Activated CD4-positive, alpha-beta memory T cell treated with anti-CD3 and anti-CD28 coated beads for 36 hours (primary cell): ENCODE results near the gene KCNA2. TPM values are rescaled to one million over a fixed set of nuclear protein-coding genes. Genes with fewer than 3 reads are reported as not detected.

ENCODE experiments used
- CTCF ChIA-PET: fragments of 350-600 bp; sonication (Branson Sonifier 250); formaldehyde crosslinking; loops from one replicate; lab custom pipeline; 2021; ENCODE audit warnings: antibody characterized with exemption, inconsistent platforms; lab: Charles Lee
- POLR2A ChIA-PET: fragments of 350-600 bp; sonication (Branson Sonifier 250); formaldehyde crosslinking; loops from one replicate; lab custom pipeline; 2021; ENCODE audit warnings: antibody characterized with exemption; lab: Charles Lee
- DNase-seq: peaks from one replicate; pipeline ENCODE4 v3.0.0-alpha.2; 2020
- H3K27ac Mint-ChIP-seq: one replicate; pipeline ENCODE4 v1.8.0; 2021; ENCODE audit warnings: mixed read lengths
- H3K27me3 Mint-ChIP-seq: one replicate; pipeline ENCODE4 v1.8.0; 2021; ENCODE audit warnings: mixed read lengths
- H3K36me3 Mint-ChIP-seq: one replicate; pipeline ENCODE4 v1.8.0; 2021; ENCODE audit warnings: mixed read lengths
- H3K4me1 Mint-ChIP-seq: one replicate; pipeline ENCODE4 v1.8.0; 2021; ENCODE audit warnings: low read depth, mixed read lengths
- H3K4me3 Mint-ChIP-seq: one replicate; pipeline ENCODE4 v1.8.0; 2021; ENCODE audit warnings: mild to moderate bottlenecking, mixed read lengths
- H3K9me3 Mint-ChIP-seq: one replicate; pipeline ENCODE4 v1.8.0; 2021; ENCODE audit warnings: mixed read lengths
- intact Hi-C: fragments of 100-400 bp; cut with micrococcal nuclease; formaldehyde crosslinking; loops from one replicate; pipeline ENCODE4 v1.15.1; 2023
- total RNA-seq, 2 experiments: library from RNA; stranded (reverse); gene quantifications; one replicate each; pipeline ENCODE4 v1.2.3, GENCODE V29; 2021

Gene KCNA2
- total RNA-seq, 2 experiments from 2014 or later, result 0.24 to 0.36 TPM

DNA sequence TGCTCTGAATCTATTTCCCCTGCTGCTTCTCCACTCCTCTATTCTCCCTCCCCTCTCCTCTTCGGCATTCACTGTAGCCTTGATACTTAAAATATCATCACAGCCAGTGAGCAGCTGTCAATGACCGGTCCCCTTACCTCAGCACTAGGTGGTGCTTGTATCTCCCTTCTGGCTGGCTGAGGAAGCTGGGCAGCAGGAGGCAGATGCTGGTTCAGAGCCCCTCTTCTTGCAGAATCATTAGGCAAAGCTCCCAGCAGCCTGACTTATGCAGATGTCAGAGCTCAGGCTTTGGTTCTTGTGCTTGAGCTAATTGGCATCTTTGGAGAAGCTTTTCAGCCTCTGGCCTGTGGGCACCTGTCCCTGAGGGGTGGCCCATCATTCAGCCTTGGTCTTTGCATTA is 31.9 kb upstream of the KCNA2 start:
- intact Hi-C loops, result loop anchor here (10.0 kb wide), 3 partner anchors 327 to 957 kb away; partner anchors contain the start of genes KCNC4 and LRIF1
- Mint-ChIP-seq H3K4me1 (peaks cover 90% of the 10 kb centered on the region), H3K36me3 (peaks cover 4% of the 10 kb centered on the region), H3K27me3 (no peaks in the 10 kb centered on the region), H3K9me3 (peaks cover 3% of the 10 kb centered on the region), H3K4me3 (no peak overlapping the region), H3K27ac (peak overlapping the region; percentile 50)
- ChIA-PET CTCF (interaction anchor here (1.0 to 3.6 kb wide), 6 partner anchors 8 to 127 kb away, joined by 3 to 21 read pairs (median 6); no protein-coding TSS in a partner anchor), POLR2A (interaction anchor here (0.5 to 4.2 kb wide), 5 partner anchors 9 to 101 kb away, joined by 3 to 32 read pairs (median 10); no protein-coding TSS in a partner anchor)
- DNase-seq, result no peak

DNA sequence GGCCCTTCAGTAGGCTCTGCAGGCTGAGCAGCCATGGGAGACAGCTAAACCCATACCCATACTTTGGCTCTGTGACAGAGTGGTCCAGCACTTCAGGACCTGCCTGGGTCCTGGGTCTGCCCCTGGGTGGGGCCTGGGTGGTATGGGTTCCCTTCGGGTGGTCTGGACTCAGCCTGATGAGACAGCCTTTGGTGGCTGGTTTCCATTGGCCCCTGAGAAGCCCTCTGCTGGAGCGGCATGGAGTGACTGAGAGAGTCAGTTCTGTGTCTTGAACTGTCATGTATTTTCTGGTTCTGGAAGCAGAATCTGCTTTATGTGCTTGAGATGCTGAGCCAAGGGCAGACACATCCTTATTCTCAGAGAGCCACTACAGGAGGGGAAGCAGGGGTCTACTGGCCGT is 31.3 kb upstream of the KCNA2 start:
- Mint-ChIP-seq H3K27ac (peak overlapping the region; percentile 50), H3K36me3 (peaks cover 4% of the 10 kb centered on the region), H3K4me1 (peaks cover 87% of the 10 kb centered on the region), H3K4me3 (no peak overlapping the region), H3K9me3 (peaks cover 3% of the 10 kb centered on the region), H3K27me3 (no peaks in the 10 kb centered on the region)
- CTCF ChIA-PET, result interaction anchor here (1.0 to 3.6 kb wide), 6 partner anchors 8 to 128 kb away, joined by 3 to 21 read pairs (median 6); no protein-coding TSS in a partner anchor
- POLR2A ChIA-PET, result interaction anchor here (1.9 to 6.7 kb wide), 4 partner anchors 9 to 35 kb away, joined by 10 to 88 read pairs (median 22); no protein-coding TSS in a partner anchor
- no peak for DNase-seq
- intact Hi-C loops, result loop anchor here (10.0 kb wide), 3 partner anchors 327 to 957 kb away; partner anchors contain the start of genes KCNC4 and LRIF1

DNA sequence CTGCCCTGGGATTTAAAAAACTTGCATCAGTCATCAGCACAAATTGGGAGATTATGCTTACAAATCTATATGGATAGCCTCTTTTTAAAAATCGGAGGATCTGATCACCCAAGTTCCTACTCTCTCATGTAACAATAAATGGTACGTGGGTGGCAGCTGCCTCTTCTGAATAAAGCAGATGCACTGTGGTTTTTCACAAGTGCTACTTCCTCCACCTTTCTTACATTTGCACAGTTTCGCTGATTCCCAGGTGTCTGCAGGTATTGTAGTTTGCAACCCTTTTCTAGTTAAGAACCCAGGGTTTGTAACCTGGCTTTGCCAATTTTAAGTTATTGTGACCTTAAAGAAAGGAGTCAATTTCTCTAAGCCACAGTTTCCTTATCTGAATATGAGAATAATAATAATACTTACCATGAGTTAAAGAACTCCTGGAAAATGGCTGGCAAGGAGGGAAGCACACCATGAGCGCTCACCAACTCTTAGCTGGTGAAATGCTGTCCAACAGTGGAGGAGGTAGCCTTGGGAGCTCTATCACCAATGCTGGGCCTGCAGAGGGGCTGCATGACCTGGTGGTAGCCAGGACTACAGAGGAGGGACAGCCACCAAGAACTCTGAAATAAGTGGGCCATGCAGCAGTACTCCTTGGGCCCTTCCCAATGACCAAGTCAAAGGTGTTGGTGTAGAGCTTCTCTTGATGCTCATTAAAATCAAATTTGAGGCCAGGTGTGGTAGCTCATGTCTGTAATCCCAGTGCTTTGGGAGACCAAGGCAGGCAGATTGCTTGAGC is 30.2 kb upstream of the KCNA2 start:
- ChIA-PET POLR2A (interaction anchor here (0.6 to 6.7 kb wide), 4 partner anchors 10 to 36 kb away, joined by 4 to 88 read pairs (median 19); no protein-coding TSS in a partner anchor), CTCF (interaction anchor here (1.7 to 7.9 kb wide), 7 partner anchors 11 to 144 kb away, joined by 7 to 98 read pairs (median 20); partner anchors contain the start of gene KCNA3)
- Mint-ChIP-seq H3K9me3 (peaks cover 1% of the 10 kb centered on the region), H3K27me3 (no peaks in the 10 kb centered on the region), H3K4me1 (peaks cover 78% of the 10 kb centered on the region), H3K4me3 (no peak overlapping the region), H3K27ac (peak overlapping the region; percentile 93), H3K36me3 (peaks cover 2% of the 10 kb centered on the region)
- peak; percentile 41 for DNase-seq
- intact Hi-C loops, result loop anchor here (10.0 kb wide), 3 partner anchors 328 to 958 kb away; partner anchors contain the start of genes KCNC4 and LRIF1

DNA sequence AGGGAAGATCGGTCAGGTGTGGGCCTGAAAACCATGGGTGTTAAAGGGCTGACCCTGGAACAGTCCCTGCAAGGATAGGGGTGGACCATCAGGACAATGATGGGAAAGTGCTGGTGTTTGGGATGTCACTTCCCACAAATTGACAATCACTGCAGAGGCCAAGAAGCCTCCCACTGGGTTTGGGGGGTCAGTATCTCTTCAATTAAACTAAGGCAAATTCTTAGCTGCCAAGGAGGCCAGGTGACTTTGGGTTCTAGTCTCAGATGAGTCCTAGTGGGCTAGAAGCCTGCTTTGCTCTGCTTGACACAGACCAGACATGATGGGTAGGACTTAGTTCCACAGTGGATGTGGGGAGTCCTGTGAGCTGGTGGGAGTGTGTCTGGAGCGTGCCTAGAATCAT is 29.3 kb upstream of the KCNA2 start:
- intact Hi-C loops, result loop anchor here (1.0 to 10.0 kb wide), 5 partner anchors 12 to 959 kb away; partner anchors contain the start of genes KCNC4 and LRIF1
- ChIA-PET CTCF (interaction anchor here (1.0 to 7.9 kb wide), 13 partner anchors 12 to 240 kb away, joined by 3 to 98 read pairs (median 6); partner anchors contain the start of gene KCNA3), POLR2A (interaction anchor here (0.6 to 6.7 kb wide), 7 partner anchors 11 to 240 kb away, joined by 3 to 88 read pairs (median 5); no protein-coding TSS in a partner anchor)
- no peaks in the 10 kb centered on the region for H3K9me3 Mint-ChIP-seq
- no peak for DNase-seq
- H3K27me3 Mint-ChIP-seq, result no peaks in the 10 kb centered on the region
- H3K4me3 Mint-ChIP-seq, result peak overlapping the region; percentile 51
- peaks cover 1% of the 10 kb centered on the region for H3K36me3 Mint-ChIP-seq
- H3K4me1 Mint-ChIP-seq, result peaks cover 75% of the 10 kb centered on the region
- H3K27ac Mint-ChIP-seq, result peak overlapping the region; percentile 93

DNA sequence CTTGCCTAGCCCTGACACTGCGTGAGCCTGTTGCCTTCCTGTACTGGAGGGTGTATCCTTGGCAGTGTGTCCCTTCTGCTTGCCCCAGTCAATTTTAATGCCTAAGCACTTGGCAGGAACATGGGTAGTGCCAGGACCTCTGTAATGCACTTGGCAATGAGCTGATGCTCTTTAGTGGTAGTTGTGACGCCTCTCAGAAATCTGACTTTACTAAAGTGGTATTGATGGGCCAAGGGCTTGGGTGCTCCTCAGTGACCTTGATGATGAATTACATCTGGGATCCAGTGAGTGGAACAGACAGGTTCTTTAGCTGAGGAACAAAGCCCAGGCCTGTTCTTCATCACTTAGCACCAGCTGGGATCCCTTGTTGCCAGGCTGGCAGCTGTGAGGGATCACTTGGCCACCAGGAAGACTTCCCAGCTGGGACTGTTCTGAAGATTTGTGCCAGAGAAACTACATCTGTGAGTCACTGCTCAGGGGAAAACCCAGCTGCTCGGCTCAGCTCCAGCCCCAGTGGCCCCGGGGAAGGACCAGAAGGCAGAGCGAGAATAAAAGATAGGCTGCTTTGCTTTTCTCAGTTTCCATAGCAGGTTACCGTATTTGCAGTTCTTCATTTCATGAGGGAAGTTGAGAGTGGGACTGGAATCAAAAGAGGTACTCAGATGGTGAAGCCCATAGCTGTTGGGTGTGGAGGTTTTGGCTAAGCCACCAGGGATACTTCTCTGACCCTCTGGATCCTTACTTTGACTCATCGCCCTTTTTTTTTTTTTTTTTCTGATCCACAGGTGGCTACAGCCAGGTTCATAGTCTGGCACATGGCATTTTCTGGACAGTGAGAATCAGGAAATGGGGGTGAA is 28.5 kb upstream of the KCNA2 start:
- intact Hi-C loops, result loop anchor here (1.0 to 10.0 kb wide), 5 partner anchors 13 to 960 kb away; partner anchors contain the start of genes KCNC4 and LRIF1
- Mint-ChIP-seq H3K27me3 (no peaks in the 10 kb centered on the region), H3K4me1 (peaks cover 68% of the 10 kb centered on the region), H3K9me3 (no peaks in the 10 kb centered on the region), H3K27ac (peak overlapping the region; percentile 93), H3K4me3 (peak overlapping the region; percentile 51), H3K36me3 (no peaks in the 10 kb centered on the region)
- POLR2A ChIA-PET, result interaction anchor here (0.7 to 6.7 kb wide), 7 partner anchors 12 to 813 kb away, joined by 3 to 88 read pairs (median 5); no protein-coding TSS in a partner anchor
- CTCF ChIA-PET, result interaction anchor here (1.0 to 7.9 kb wide), 14 partner anchors 13 to 396 kb away, joined by 3 to 98 read pairs (median 4); partner anchors contain the start of gene KCNA3
- DNase-seq, result peak; percentile 91

DNA sequence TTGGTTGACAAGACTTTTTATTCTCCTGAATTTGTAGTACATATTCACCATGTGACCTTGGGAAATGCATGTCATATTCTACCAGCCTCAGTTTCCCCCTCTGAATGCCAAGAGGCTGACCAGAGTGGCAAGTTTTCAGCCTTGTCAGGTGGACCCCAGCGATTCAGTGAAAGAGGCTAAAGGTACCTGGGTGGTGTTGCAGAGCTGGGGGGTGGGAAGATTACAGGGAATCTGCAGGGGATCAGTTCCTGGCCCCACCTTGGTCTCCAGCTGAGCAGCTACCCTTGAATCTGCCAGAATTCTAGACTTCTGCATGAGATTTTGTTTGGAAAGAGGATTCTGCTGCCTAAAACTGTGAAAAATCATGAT is 27.9 kb upstream of the KCNA2 start:
- H3K9me3 Mint-ChIP-seq, result no peaks in the 10 kb centered on the region
- H3K4me3 Mint-ChIP-seq, result peak overlapping the region; percentile 6
- no peaks in the 10 kb centered on the region for H3K36me3 Mint-ChIP-seq
- POLR2A ChIA-PET, result interaction anchor here (1.1 to 6.7 kb wide), 4 partner anchors 13 to 39 kb away, joined by 5 to 88 read pairs (median 20); no protein-coding TSS in a partner anchor
- CTCF ChIA-PET, result interaction anchor here (1.3 to 7.9 kb wide), 6 partner anchors 13 to 396 kb away, joined by 3 to 98 read pairs (median 8); partner anchors contain the start of gene KCNA3
- intact Hi-C loops, result loop anchor here (10.0 kb wide), 3 partner anchors 331 to 961 kb away; partner anchors contain the start of genes KCNC4 and LRIF1
- no peak for DNase-seq
- H3K27me3 Mint-ChIP-seq, result no peaks in the 10 kb centered on the region
- peak overlapping the region; percentile 93 for H3K27ac Mint-ChIP-seq
- H3K4me1 Mint-ChIP-seq, result peaks cover 66% of the 10 kb centered on the region

DNA sequence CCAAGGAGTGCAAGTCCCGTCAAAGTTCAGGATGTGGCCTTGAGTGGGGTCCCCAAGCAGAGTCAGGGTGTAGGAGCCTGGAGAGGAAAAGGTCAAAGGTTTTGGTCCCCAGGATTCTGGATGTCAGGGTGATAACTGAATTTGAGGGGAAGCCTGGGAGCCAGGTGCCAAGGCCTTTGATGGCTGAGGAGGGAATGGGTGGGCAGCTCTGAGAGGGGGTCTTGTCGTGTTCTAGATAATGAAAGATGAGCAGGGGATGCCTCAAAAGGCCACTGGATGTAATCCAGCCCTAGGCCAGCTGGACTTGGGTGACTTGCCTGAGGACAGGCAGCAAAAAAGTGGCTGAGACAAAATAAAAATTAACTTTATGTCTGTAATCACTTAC is 27.5 kb upstream of the KCNA2 start:
- ChIA-PET CTCF (interaction anchor here (1.4 to 7.9 kb wide), 4 partner anchors 13 to 397 kb away, joined by 4 to 98 read pairs (median 12); no protein-coding TSS in a partner anchor), POLR2A (interaction anchor here (1.3 to 6.7 kb wide), 3 partner anchors 13 to 39 kb away, joined by 7 to 88 read pairs (median 32); no protein-coding TSS in a partner anchor)
- DNase-seq, result no peak
- no peaks in the 10 kb centered on the region for H3K9me3 Mint-ChIP-seq
- H3K4me3 Mint-ChIP-seq, result no peak overlapping the region
- H3K27ac Mint-ChIP-seq, result peak overlapping the region; percentile 64
- intact Hi-C loops, result loop anchor here (10.0 kb wide), 3 partner anchors 331 to 961 kb away; partner anchors contain the start of genes KCNC4 and LRIF1
- peaks cover 65% of the 10 kb centered on the region for H3K4me1 Mint-ChIP-seq
- H3K27me3 Mint-ChIP-seq, result no peaks in the 10 kb centered on the region
- no peaks in the 10 kb centered on the region for H3K36me3 Mint-ChIP-seq

DNA sequence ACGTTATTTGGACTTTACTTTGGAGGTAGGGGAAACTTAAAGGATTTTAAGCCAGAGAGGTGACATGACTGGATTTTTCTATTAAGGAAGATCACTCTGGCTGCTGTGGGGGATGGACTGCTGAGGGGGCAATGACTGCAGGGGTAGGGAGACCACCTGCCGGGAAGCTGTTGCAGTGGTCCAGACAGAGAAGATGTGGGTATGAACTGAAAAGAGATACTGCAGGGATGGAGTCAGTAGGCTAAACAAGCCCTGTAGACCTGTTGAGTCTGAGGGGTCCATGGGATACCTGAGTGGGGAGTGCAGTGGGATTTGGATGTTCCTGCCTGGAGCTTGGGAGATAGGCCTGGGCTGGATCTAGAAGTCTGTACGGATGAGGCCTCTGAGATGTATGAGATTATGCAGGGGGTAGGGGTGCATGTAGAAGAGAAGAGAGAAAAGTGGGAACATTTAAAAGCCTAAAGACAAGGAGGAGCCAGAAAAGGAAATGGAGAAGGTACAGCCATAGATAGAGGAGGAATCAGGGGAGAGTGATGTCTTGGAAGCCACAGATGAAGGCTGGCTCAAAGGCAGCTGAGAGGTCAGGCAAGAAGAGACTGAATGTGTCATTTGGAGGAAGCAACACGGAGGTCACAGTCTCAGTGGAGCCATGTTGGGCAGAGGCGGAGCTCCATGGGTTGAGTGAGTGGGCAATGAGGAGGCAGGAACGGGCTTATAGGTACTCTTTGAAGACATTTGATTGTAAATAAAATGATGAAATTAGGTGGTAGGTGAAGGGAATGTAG is 25.9 kb upstream of the KCNA2 start:
- POLR2A ChIA-PET, result interaction anchor here (0.8 to 6.7 kb wide), 6 partner anchors 8 to 42 kb away, joined by 3 to 88 read pairs (median 4); partner anchors contain the start of gene KCNA3
- Mint-ChIP-seq H3K4me3 (no peak overlapping the region), H3K27ac (no peak overlapping the region), H3K9me3 (no peaks in the 10 kb centered on the region), H3K36me3 (peaks cover 3% of the 10 kb centered on the region), H3K27me3 (no peaks in the 10 kb centered on the region), H3K4me1 (peaks cover 65% of the 10 kb centered on the region)
- intact Hi-C loops, result loop anchor here (1.0 to 10.0 kb wide), 10 partner anchors 13 to 963 kb away; partner anchors contain the start of genes CD53, KCNC4, LRIF1 and RBM15
- DNase-seq, result peak; percentile 55
- CTCF ChIA-PET, result interaction anchor here (1.0 to 7.9 kb wide), 8 partner anchors 10 to 150 kb away, joined by 3 to 98 read pairs (median 9); no protein-coding TSS in a partner anchor

DNA sequence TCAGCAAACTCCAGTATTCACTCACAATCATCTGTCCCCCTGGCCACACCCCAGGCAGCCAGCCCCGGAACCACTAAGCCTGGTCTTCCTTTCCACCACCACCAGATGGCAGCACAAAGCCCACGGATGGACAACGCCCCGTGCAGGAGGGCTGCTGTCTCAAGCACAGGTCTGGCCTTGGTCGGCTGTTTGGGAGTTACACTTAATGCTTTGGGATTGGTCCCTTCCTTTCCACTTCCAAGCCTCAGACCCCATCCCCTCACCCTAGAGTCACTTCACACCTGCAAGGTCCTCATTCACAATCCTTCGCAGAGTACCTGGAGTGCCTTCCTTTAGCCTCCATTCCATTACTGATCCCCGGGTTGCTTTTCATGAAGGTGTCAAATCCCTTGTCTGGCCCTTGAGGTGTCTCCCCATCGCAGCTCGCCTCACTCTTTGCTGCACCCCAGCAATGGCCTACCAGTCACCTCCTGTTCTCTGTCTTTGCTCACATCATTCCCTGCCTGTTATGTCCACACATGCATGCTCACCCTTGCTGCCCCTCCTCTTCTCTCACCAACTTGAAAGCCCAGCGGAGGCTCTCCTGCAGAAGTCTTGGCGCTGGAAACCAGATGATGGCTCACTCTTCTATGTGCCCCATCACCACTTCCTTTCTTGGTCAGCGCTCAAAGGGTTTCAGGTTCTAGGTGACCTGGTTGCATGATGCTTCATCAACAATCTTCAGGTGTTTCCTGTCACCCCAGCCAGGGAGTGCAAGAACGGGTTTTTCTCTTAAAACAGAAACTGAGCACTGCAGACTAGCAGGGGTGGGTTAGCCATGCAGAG is 24.9 kb upstream of the KCNA2 start:
- intact Hi-C loops, result loop anchor here (1.0 to 10.0 kb wide), 10 partner anchors 12 to 964 kb away; partner anchors contain the start of genes CD53, KCNC4, LRIF1 and RBM15
- H3K4me3 Mint-ChIP-seq, result no peak overlapping the region
- H3K27me3 Mint-ChIP-seq, result no peaks in the 10 kb centered on the region
- peaks cover 66% of the 10 kb centered on the region for H3K4me1 Mint-ChIP-seq
- ChIA-PET CTCF (interaction anchor here (0.6 to 7.9 kb wide), 16 partner anchors 11 to 244 kb away, joined by 3 to 98 read pairs (median 4); partner anchors contain the start of gene KCNA2), POLR2A (interaction anchor here (0.6 to 6.7 kb wide), 7 partner anchors 9 to 43 kb away, joined by 3 to 88 read pairs (median 5); partner anchors contain the start of gene KCNA3)
- DNase-seq, result peak; percentile 92
- H3K9me3 Mint-ChIP-seq, result no peaks in the 10 kb centered on the region
- peaks cover 3% of the 10 kb centered on the region for H3K36me3 Mint-ChIP-seq
- H3K27ac Mint-ChIP-seq, result no peak overlapping the region
